ENCODE measurements around the gene CUBN.

The CUBN gene

GRCh38 chr10:16930540-16930939 lies 199.1 kb downstream of the CUBN start:
- Histone ChIP-seq H3K27me3 (no peaks in the 10 kb centered on the region), H3K4me1 (peaks cover 0 to 6% (median 0%) of the 10 kb centered on the region in 4 donors), H3K36me3 (no peaks in the 10 kb centered on the region), H3K9me3 (no peaks in the 10 kb centered on the region), H3K4me3 (no peak overlapping the region), H3K27ac (no peak overlapping the region)
- TF ChIP-seq CTCF (IDR thresholded peaks at IDR 0.05), result no peak
- intact Hi-C loops (cut with DNase I; ENCODE audit: low total_unique reads), result no loop called here
- no peak for DNase-seq

GRCh38 chr10:16929069-16929468 lies 200.5 kb downstream of the CUBN start:
- Histone ChIP-seq H3K27ac (no peak overlapping the region), H3K4me1 (peaks cover 0 to 6% (median 0%) of the 10 kb centered on the region in 4 donors), H3K4me3 (no peak overlapping the region), H3K9me3 (no peaks in the 10 kb centered on the region), H3K36me3 (no peaks in the 10 kb centered on the region), H3K27me3 (no peaks in the 10 kb centered on the region)
- no peak for TF ChIP-seq CTCF (IDR thresholded peaks at IDR 0.05)
- intact Hi-C loops (cut with DNase I; ENCODE audit: low total_unique reads), result no loop called here
- DNase-seq, result no peak

- intact Hi-C loops (cut with DNase I; ENCODE audit: low total_unique reads), result no loop called here
- TF ChIP-seq CTCF (IDR thresholded peaks at IDR 0.05), result no peak
- peaks cover 0 to 6% (median 0%) of the 10 kb centered on the region in 4 donors for H3K4me1 ChIP-seq
- no peak for DNase-seq
- no peaks in the 10 kb centered on the region for H3K27me3 ChIP-seq
- H3K27ac ChIP-seq, result no peak overlapping the region
- no peak overlapping the region for H3K4me3 ChIP-seq
- no peaks in the 10 kb centered on the region for H3K9me3 ChIP-seq
- no peaks in the 10 kb centered on the region for H3K36me3 ChIP-seq
Measured at GRCh38 chr10:16927546-16927945, 202.1 kb downstream of the CUBN start.

DNA sequence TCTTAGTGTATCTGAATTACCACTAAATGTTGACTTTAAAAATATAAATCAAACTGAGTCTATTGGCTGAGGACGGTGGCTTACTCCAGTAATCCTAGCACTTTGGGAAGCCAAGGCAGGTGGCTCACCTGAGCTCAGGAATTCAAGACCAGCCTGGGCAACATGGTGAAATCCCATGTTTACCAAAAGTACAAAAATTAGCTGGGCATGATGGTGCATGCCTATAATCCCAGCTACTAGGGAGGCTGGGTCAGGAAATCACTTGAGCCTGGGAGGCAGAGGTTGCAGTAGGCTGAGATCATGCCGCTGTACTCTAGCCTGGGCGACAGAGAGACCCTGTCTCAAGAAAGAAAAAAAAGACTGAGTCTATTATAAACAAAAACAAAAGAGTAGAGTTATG lies 205.9 kb downstream of the CUBN start:
- Histone ChIP-seq H3K27ac (no peak overlapping the region), H3K4me1 (peaks cover 0 to 6% (median 0%) of the 10 kb centered on the region in 4 donors), H3K4me3 (no peak overlapping the region), H3K27me3 (no peaks in the 10 kb centered on the region), H3K9me3 (no peaks in the 10 kb centered on the region), H3K36me3 (no peaks in the 10 kb centered on the region)
- DNase-seq, result no peak
- no peak for TF ChIP-seq CTCF (IDR thresholded peaks at IDR 0.05)
- intact Hi-C loops (cut with DNase I; ENCODE audit: low total_unique reads), result no loop called here

DNA sequence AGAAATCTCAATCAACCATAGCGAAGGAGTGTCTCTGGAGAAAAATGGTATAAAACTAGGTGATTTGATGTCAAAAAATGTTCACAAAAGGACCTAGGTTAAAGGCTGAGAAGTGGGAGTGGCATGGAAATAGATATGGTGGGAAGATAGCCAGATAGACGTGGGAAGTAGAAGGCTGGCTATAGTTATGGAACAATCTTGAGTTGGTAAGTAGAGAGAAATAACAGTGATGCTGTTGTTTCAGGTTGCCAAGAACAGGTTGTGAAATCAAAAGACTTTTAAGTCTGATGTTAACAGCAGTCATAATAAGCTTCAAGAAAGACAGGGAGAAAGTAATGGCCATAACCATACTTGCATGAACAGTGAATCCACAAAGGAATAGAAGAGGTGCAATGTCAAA lies 206.3 kb downstream of the CUBN start:
- intact Hi-C loops (cut with DNase I; ENCODE audit: low total_unique reads), result no loop called here
- Histone ChIP-seq H3K9me3 (no peaks in the 10 kb centered on the region), H3K27me3 (no peaks in the 10 kb centered on the region), H3K27ac (no peak overlapping the region), H3K36me3 (no peaks in the 10 kb centered on the region), H3K4me1 (peaks cover 0 to 6% (median 0%) of the 10 kb centered on the region in 4 donors), H3K4me3 (no peak overlapping the region)
- no peak for TF ChIP-seq CTCF (IDR thresholded peaks at IDR 0.05)
- no peak for DNase-seq
